Heart left ventricle (tissue), 16 donors: ENCODE results near the gene TOMM6. TPM values are rescaled to one million over a fixed set of nuclear protein-coding genes. Genes with fewer than 3 reads are reported as not detected.

ENCODE experiments used
- ATAC-seq, 4 donors: fragments of 200-7000 bp; cut with Tn5 transposase; one replicate each; pipeline ENCODE4 v1.9.1; 2020 to 2022; ENCODE audit warnings: moderate library complexity in 4 of 4, mild to moderate bottlenecking in 3 of 4, moderate number of reproducible peaks in 1 of 4
- DNase-seq, 5 donors: peaks; one replicate each; pipeline ENCODE4 v3.0.0-alpha.2; 2020
- H3K27ac ChIP-seq, 12 donors: fragments of 200-600 bp; sonication (generic) in 4 of 12; one replicate each; pipeline versions ENCODE4 v1.5.0 to v1.8.0; 2016 to 2022; ENCODE audit warnings: mild to moderate bottlenecking in 2 of 12
- H3K27me3 ChIP-seq, 9 donors: fragments of 200-600 bp; sonication (generic) in 2 of 9; one replicate each; pipeline versions ENCODE4 v1.5.1 to v1.8.0; 2016 to 2022; ENCODE audit warnings: mild to moderate bottlenecking in 3 of 9
- H3K36me3 ChIP-seq, 9 donors: fragments of 200-600 bp; sonication (generic) in 2 of 9; one replicate each; pipeline versions ENCODE4 v1.5.0 to v1.8.0; 2018 to 2022; ENCODE audit warnings: mild to moderate bottlenecking in 2 of 9
- H3K4me1 ChIP-seq, 12 donors: fragments of 200-600 bp; sonication (generic) in 4 of 12; one replicate each; pipeline versions ENCODE4 v1.5.0 to v1.8.0; 2016 to 2022; ENCODE audit warnings: mild to moderate bottlenecking in 3 of 12
- H3K4me3 ChIP-seq, 12 donors: fragments of 200-600 bp; sonication (generic) in 4 of 12; one replicate each; pipeline versions ENCODE4 v1.5.0 to v1.8.0; 2017 to 2022; ENCODE audit warnings: mild to moderate bottlenecking in 9 of 12, moderate library complexity in 4 of 12
- H3K9me3 ChIP-seq, 12 donors: fragments of 200-600 bp; sonication (generic) in 4 of 12; one replicate each; pipeline versions ENCODE4 v1.5.0 to v1.8.0; 2016 to 2022; ENCODE audit warnings: mild to moderate bottlenecking in 1 of 12
- CTCF ChIP-seq, 12 donors: fragments of 200-600 bp; sonication (generic) in 4 of 12; IDR thresholded peaks; one replicate each; pipeline versions ENCODE4 v1.5.0 to v1.8.0; 2018 to 2022; ENCODE audit warnings: antibody characterized with exemption in 12 of 12, mild to moderate bottlenecking in 5 of 12
- POLR2A ChIP-seq, 2 donors: fragments of 450-650 bp; IDR thresholded peaks; one replicate each; pipeline ENCODE4 v1.6.1; 2017; ENCODE audit warnings: antibody characterized with exemption in 2 of 2, mild to moderate bottlenecking in 2 of 2, moderate library complexity in 2 of 2
- WGBS, 4 donors: extraction: QIAGEN DNeasy Blood & Tissue Kit in 2 of 4; methylation state at CpG; one replicate each; pipeline versions ENCODE4 v1.1.5 to v1.1.7; 2013 to 2018; 5-methylcytosine and 5-hydroxymethylcytosine counted together
- intact Hi-C, 10 donors: fragments of 100-400 bp; cut with DNase I; formaldehyde crosslinking; loops; one replicate each; pipeline versions ENCODE4 v1.11.1 to v1.14.2; 2022
- polyA plus RNA-seq, 2 donors: library from polyadenylated mRNA; stranded (reverse); fragments of 200-250 nt; gene quantifications; one replicate each; pipeline ENCODE4 v1.2.3, GENCODE V29; 2013
- total RNA-seq, 9 donors: library from RNA; depleted of rRNA in 2 of 9; stranded (reverse); fragments of >200 nt in 2 of 9; fragmentation: NEBNext Ultra II Directional in 3 of 9; extraction: Animal tissue kit (Norgen Biotek cat#: 25700) in 3 of 9; gene quantifications; one replicate each; pipeline versions ENCODE4 v1.1.0 to v1.2.4, GENCODE V29; 2016 to 2023
- donor health status: ischemic (EF 13 %, LVEDD 7.1; RV severe dilation, severe dysfunction).
- donor health status: healthy with polysubstance abuse.
- donor health status: DM: no; HTN: yes; CAD: no.
- donor health status: DM: no; HTN: no; CAD: no.
- donor health status: ischemic (EF 25% LVEDD 6.9; RV normal size, moderate dysfunction).
- donor health status: ischemic (EF 25% LVEDD 5.7; RV mildly dilated, moderate dysfunction).
- donor health status: healthy.
- donor health status: DM: yes; HTN: yes; CAD: no.
- donor health status: ischemic (EF 35%, LVEDD 5.7; RV mildly dilated, moderate dysfunction).
- donor health status: nonischemic (EF 11% LVEDD 7.7; RV severe dilation, severe dysfunction).
- donor health status: DM: yes; HTN: yes; CAD: no.
- donor health status: PGD.
- donor health status: ischemic (EF 29% LVEDD 5.4; RV normal size, mild dysfunction).
- donor health status: nonischemic (EF 23%, LVEDD 6.1; RV moderate dilation, normal function).

Gene TOMM6
- total and polyA plus RNA-seq, 11 donors, result 158 to 277 (median 182) TPM

GRCh38 chr6:41798901-41799558, 11.5 kb downstream of the TOMM6 start:
- no peak overlapping the region for H3K4me3 ChIP-seq
- no peaks in the 10 kb centered on the region for H3K9me3 ChIP-seq
- H3K27me3 ChIP-seq, result no peaks in the 10 kb centered on the region
- TF ChIP-seq POLR2A (IDR thresholded peaks at IDR 0.05) (no peak), CTCF (IDR thresholded peaks at IDR 0.05) (no peak)
- no peak overlapping the region for H3K27ac ChIP-seq
- 92 to 99% (median 96%) methylated on average over 7 of the region's 7 CpGs for WGBS, 4 donors
- ATAC-seq, result no peak
- intact Hi-C loops, result loop anchor here in 1 of 10 donors (5.0 kb wide), 1 partner anchor 118 kb away; no protein-coding TSS in a partner anchor
- H3K4me1 ChIP-seq, result peaks cover 0 to 12% (median 0%) of the 10 kb centered on the region in 12 donors
- H3K36me3 ChIP-seq, result peaks cover 0 to 57% (median 31%) of the 10 kb centered on the region in 9 donors
- DNase-seq, result no peak

- Histone ChIP-seq H3K9me3 (no peaks in the 10 kb centered on the region), H3K4me1 (peaks cover 0 to 8% (median 0%) of the 10 kb centered on the region in 12 donors), H3K27me3 (no peaks in the 10 kb centered on the region), H3K27ac (no peak overlapping the region), H3K4me3 (no peak overlapping the region), H3K36me3 (peaks cover 0 to 56% (median 31%) of the 10 kb centered on the region in 9 donors)
- no peak for DNase-seq
- WGBS, 4 donors, result 82 to 95% (median 91%) methylated on average over 2 of the region's 2 CpGs
- intact Hi-C loops, result loop anchor here in 1 of 10 donors (5.0 kb wide), 1 partner anchor 118 kb away; no protein-coding TSS in a partner anchor
- TF ChIP-seq POLR2A (IDR thresholded peaks at IDR 0.05) (no peak), CTCF (IDR thresholded peaks at IDR 0.05) (no peak)
- ATAC-seq, result no peak
These were observed 12.0 kb downstream of the TOMM6 start for GRCh38 chr6:41799559-41799911.

- Histone ChIP-seq H3K27me3 (no peaks in the 10 kb centered on the region), H3K4me1 (no peaks in the 10 kb centered on the region), H3K36me3 (peaks cover 0 to 52% (median 30%) of the 10 kb centered on the region in 9 donors), H3K4me3 (no peak overlapping the region), H3K27ac (no peak overlapping the region), H3K9me3 (no peaks in the 10 kb centered on the region)
- no peak for ATAC-seq
- 72 to 78% (median 75%) methylated on average over 2 of the region's 2 CpGs for WGBS, 4 donors
- no peak for DNase-seq
- TF ChIP-seq CTCF (IDR thresholded peaks at IDR 0.05), result peak in 11 of 12 donors; percentile 11 to 46 (median 26)
- TF ChIP-seq POLR2A (IDR thresholded peaks at IDR 0.05), result no peak
- intact Hi-C loops, result no loop called here
These were observed 13.9 kb downstream of the TOMM6 start for GRCh38 chr6:41801380-41801779.

GRCh38 chr6:41805830-41806774, 18.6 kb downstream of the TOMM6 start:
- DNase-seq (no peak), ATAC-seq (peak in 1 of 4 donors; percentile 29)
- no peaks in the 10 kb centered on the region for H3K9me3 ChIP-seq
- intact Hi-C loops, result no loop called here
- TF ChIP-seq POLR2A (IDR thresholded peaks at IDR 0.05) (no peak), CTCF (IDR thresholded peaks at IDR 0.05) (no peak)
- 92 to 96% (median 94%) methylated on average over 57 to 74 of the region's 74 CpGs for WGBS, 4 donors
- no peak overlapping the region for H3K27ac ChIP-seq
- H3K27me3 ChIP-seq, result no peaks in the 10 kb centered on the region
- no peak overlapping the region for H3K4me3 ChIP-seq
- peaks cover 0 to 20% (median 12%) of the 10 kb centered on the region in 9 donors for H3K36me3 ChIP-seq
- no peaks in the 10 kb centered on the region for H3K4me1 ChIP-seq
